GM20000 (cell line): ENCODE measurements around the gene GNAS-AS1.

Source experiments
- DNase-seq: peaks from one replicate; pipeline ENCODE4 v3.0.0; 2012; ENCODE audit warnings: low spot score
- TF ChIP-seq, protein P1 (sequence below): IDR thresholded peaks from 2 replicates; pipeline ENCODE4 v1.5.1; 2012; ENCODE audit warnings: mild to moderate bottlenecking, control low read depth; ENCODE audit errors: extremely low read depth, missing control alignments

Gene GNAS-AS1

GRCh38 chr20:58774667-58775263 is 75.9 kb downstream of the GNAS-AS1 start:
- TF ChIP-seq, protein P1, sequence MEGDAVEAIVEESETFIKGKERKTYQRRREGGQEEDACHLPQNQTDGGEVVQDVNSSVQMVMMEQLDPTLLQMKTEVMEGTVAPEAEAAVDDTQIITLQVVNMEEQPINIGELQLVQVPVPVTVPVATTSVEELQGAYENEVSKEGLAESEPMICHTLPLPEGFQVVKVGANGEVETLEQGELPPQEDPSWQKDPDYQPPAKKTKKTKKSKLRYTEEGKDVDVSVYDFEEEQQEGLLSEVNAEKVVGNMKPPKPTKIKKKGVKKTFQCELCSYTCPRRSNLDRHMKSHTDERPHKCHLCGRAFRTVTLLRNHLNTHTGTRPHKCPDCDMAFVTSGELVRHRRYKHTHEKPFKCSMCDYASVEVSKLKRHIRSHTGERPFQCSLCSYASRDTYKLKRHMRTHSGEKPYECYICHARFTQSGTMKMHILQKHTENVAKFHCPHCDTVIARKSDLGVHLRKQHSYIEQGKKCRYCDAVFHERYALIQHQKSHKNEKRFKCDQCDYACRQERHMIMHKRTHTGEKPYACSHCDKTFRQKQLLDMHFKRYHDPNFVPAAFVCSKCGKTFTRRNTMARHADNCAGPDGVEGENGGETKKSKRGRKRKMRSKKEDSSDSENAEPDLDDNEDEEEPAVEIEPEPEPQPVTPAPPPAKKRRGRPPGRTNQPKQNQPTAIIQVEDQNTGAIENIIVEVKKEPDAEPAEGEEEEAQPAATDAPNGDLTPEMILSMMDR = no peak
- DNase-seq = no peak

- TF ChIP-seq, protein P1 = no peak
- DNase-seq = no peak
Observed at GRCh38 chr20:58774214-58774613, 76.5 kb downstream of the GNAS-AS1 start.

- TF ChIP-seq, protein P1 = no peak
- no peak for DNase-seq
Observed at GRCh38 chr20:58772786-58773185, 77.9 kb downstream of the GNAS-AS1 start.
